OCI-LY3 (cell line): ENCODE results near the gene MRPL23.

ENCODE experiments used
- H2AFZ ChIP-seq: fragments of 200-600, 300-600 bp; shearing (Covaris generic); 2 replicates; pipeline ENCODE4 v1.6.0; 2014; ENCODE audit warnings: antibody characterized with exemption, low read depth, low read length
- H3K27ac ChIP-seq: fragments of 200-600, 300-600 bp; sonication (generic); 2 replicates; pipeline ENCODE4 v1.5.1; 2014; ENCODE audit warnings: mild to moderate bottlenecking, low read length, moderate library complexity, mixed read lengths
- H3K27me3 ChIP-seq: fragments of 200-600, 300-600 bp; sonication (generic); 2 replicates; pipeline ENCODE4 v1.6.1; 2014; ENCODE audit warnings: low read depth, low read length, mixed read lengths
- H3K36me3 ChIP-seq: fragments of 200-600, 300-600 bp; sonication (generic); replicated peaks from 2 replicates; pipeline ENCODE3; 2014; ENCODE audit warnings: low read depth, low read length, mixed read lengths
- H3K4me1 ChIP-seq: fragments of 300-600, 200-600 bp; sonication (generic); 2 replicates; pipeline ENCODE4 v1.6.1; 2014; ENCODE audit warnings: low read length, mixed read lengths
- H3K4me2 ChIP-seq: fragments of 200-600, 300-600 bp; sonication (generic); 2 replicates; pipeline ENCODE4 v1.6.1; 2014; ENCODE audit warnings: low read length, mixed read lengths
- H3K4me3 ChIP-seq: fragments of 300-600, 200-600 bp; sonication (generic); 2 replicates; pipeline ENCODE4 v1.5.1; 2014; ENCODE audit warnings: antibody characterized with exemption, mild to moderate bottlenecking, low read length, moderate library complexity
- H3K79me2 ChIP-seq: fragments of 300-600, 200-600 bp; shearing (Covaris generic); 2 replicates; pipeline ENCODE4 v1.6.1; 2014; ENCODE audit warnings: mild to moderate bottlenecking, low read length, mixed read lengths
- H3K9ac ChIP-seq: fragments of 300-600, 200-600 bp; shearing (Covaris generic); 2 replicates; pipeline ENCODE4 v1.6.0; 2014; ENCODE audit warnings: mild to moderate bottlenecking, low read length, moderate library complexity
- H3K9me3 ChIP-seq: fragments of 200-600, 300-600 bp; shearing (Covaris generic); 2 replicates; pipeline ENCODE4 v1.6.1; 2014; ENCODE audit warnings: low read length, mixed read lengths; ENCODE audit not compliant: insufficient read depth
- H4K20me1 ChIP-seq: fragments of 200-600, 300-600 bp; sonication (generic); 2 replicates; pipeline ENCODE4 v1.6.1; 2016; ENCODE audit warnings: low read length, mixed read lengths; ENCODE audit not compliant: insufficient read depth
- EZH2phosphoT487 ChIP-seq: fragments of 200-600 bp; shearing (Covaris generic); IDR thresholded peaks from 2 replicates; pipeline ENCODE4 v1.6.1; 2018; ENCODE audit warnings: antibody characterized with exemption, mixed run types, low read depth
- TF ChIP-seq, protein P1 (sequence below): fragments of 200-600, 300-600 bp; sonication (generic); IDR thresholded peaks from 2 replicates; pipeline ENCODE4 v1.5.1; 2014; ENCODE audit warnings: antibody characterized with exemption, low read length, low read depth

MRPL23 gene

DNA sequence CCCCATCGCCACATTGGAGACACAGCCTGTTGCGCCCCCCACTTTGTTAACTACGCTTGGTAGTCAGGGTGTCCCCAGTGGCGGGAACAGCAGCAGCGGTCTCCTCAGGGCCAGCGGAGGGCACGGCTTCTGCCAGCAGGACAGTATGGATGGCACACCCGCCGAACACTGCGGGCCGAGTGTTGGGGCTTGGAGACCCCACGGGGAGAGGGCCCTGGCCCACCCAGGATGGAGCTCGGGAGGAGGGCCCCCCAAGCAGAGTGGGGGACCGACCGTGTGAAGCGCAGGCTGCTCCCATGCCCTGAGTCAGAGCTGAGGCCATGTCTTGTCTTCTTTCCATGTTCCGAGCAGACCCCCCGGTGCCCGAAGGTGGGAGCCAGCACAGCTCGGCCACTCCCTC, 17.8 kb downstream of the MRPL23 start:
- Histone ChIP-seq H3K4me3 (no peak overlapping the region), H3K9me3 (no peaks in the 10 kb centered on the region)
- no peak for TF ChIP-seq EZH2phosphoT487
- TF ChIP-seq, protein P1, sequence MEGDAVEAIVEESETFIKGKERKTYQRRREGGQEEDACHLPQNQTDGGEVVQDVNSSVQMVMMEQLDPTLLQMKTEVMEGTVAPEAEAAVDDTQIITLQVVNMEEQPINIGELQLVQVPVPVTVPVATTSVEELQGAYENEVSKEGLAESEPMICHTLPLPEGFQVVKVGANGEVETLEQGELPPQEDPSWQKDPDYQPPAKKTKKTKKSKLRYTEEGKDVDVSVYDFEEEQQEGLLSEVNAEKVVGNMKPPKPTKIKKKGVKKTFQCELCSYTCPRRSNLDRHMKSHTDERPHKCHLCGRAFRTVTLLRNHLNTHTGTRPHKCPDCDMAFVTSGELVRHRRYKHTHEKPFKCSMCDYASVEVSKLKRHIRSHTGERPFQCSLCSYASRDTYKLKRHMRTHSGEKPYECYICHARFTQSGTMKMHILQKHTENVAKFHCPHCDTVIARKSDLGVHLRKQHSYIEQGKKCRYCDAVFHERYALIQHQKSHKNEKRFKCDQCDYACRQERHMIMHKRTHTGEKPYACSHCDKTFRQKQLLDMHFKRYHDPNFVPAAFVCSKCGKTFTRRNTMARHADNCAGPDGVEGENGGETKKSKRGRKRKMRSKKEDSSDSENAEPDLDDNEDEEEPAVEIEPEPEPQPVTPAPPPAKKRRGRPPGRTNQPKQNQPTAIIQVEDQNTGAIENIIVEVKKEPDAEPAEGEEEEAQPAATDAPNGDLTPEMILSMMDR: no peak

DNA sequence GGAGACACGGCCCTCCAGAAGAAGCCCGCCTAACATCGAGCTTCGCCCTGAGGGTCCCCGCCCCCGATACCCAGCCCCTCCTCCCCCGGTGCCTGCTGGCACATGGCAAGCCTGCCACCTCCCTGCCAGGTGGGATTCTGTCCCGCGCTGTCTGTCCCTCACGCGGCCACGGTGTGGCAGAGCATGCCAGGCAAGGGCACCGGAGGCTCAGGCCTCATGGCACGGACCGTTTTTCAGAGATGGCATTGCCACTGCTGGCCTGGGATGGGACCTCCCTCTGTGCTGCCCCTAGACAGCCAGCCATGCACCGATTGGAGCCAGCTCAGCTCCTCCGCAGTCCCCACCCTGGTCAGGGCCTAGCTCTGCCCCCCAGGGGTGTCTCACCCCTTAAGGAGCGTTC, 19.4 kb downstream of the MRPL23 start:
- no peak overlapping the region for H3K4me3 ChIP-seq
- H4K20me1 ChIP-seq: no peaks in the 10 kb centered on the region
- no peaks in the 10 kb centered on the region for H3K79me2 ChIP-seq
- H3K9me3 ChIP-seq: no peaks in the 10 kb centered on the region
- TF ChIP-seq, protein P1: no peak
- TF ChIP-seq EZH2phosphoT487: no peak
- no peaks in the 10 kb centered on the region for H3K27me3 ChIP-seq
- no peak overlapping the region for H3K9ac ChIP-seq
- no peak overlapping the region for H3K27ac ChIP-seq
- no peak overlapping the region for H3K4me2 ChIP-seq
- no peaks in the 10 kb centered on the region for H3K4me1 ChIP-seq
- no peaks in the 10 kb centered on the region for H3K36me3 ChIP-seq
- H2AFZ ChIP-seq: no peak overlapping the region

More for the DNA sequence above, 17.8 kb downstream of the MRPL23 start:
- no peaks in the 10 kb centered on the region for H3K79me2 ChIP-seq
- H3K9ac ChIP-seq: no peak overlapping the region
- H3K27me3 ChIP-seq: no peaks in the 10 kb centered on the region
- no peaks in the 10 kb centered on the region for H4K20me1 ChIP-seq
- no peaks in the 10 kb centered on the region for H3K4me1 ChIP-seq
- H3K27ac ChIP-seq: no peak overlapping the region
- H3K36me3 ChIP-seq: no peaks in the 10 kb centered on the region
- no peak overlapping the region for H3K4me2 ChIP-seq
- H2AFZ ChIP-seq: no peak overlapping the region

DNA sequence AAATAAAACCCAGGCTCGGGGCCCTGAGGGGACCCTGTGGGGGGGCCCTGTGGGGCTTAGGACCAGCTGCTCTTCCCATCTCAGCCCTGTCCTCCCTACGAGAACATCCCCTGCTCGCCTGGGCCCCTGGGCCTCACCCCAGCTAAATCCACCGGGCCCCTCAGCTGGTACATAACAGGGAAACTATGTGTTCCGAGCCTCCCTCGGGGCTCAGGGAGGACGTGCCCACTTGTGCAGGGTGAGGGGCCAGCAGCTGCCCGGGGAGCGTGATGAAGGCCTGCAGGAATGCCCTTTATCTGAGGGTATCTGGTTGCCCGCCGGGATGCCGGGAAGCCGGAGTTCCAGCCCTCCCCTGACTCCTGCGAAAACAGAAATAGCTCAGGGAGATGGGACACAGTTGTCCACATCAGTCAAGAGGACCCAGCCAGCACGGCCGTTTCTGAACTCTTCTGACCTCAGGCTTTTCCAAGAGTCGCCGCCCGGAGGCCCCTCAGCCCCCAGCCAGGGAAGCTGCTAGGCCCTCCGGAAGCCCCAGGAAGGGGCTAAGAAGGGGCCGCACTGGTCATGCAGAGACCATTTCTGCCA, 20.6 kb downstream of the MRPL23 start:
- no peak overlapping the region for H2AFZ ChIP-seq
- H3K36me3 ChIP-seq: no peaks in the 10 kb centered on the region
- H3K4me3 ChIP-seq: no peak overlapping the region
- H3K79me2 ChIP-seq: no peaks in the 10 kb centered on the region
- H4K20me1 ChIP-seq: no peaks in the 10 kb centered on the region
- TF ChIP-seq, protein P1: no peak
- TF ChIP-seq EZH2phosphoT487: no peak
- no peak overlapping the region for H3K9ac ChIP-seq
- no peaks in the 10 kb centered on the region for H3K27me3 ChIP-seq
- H3K4me2 ChIP-seq: no peak overlapping the region
- H3K27ac ChIP-seq: no peak overlapping the region
- H3K4me1 ChIP-seq: no peaks in the 10 kb centered on the region
- H3K9me3 ChIP-seq: no peaks in the 10 kb centered on the region

DNA sequence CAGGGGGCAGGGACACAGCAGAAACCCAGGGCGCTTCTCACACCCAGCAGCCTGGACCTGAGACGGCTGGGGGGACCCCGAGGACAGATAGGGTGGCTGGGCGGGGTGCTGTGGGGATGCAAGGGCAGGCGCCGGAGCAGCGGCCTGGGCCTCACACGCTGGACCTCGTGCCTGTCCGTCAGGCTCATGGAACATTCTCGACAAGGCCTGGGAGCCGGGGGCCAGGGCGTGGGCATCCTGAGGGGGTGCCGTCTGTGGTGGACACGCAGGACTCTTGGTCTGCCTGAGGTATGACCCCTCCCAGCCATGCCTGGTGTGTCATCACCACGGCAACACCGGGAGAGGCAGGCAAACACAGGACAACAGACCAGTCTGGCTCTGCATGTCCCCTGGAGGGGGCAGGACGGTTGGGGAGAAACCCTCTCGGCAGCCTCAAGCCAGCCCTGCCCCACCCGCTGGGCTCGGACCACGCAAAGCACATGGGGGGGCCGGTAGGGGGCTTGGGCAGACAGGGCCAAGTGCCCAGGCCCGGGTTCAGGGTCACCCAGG, 21.4 kb downstream of the MRPL23 start:
- H3K27ac ChIP-seq: no peak overlapping the region
- no peak overlapping the region for H2AFZ ChIP-seq
- H4K20me1 ChIP-seq: no peaks in the 10 kb centered on the region
- TF ChIP-seq, protein P1: no peak
- no peak for TF ChIP-seq EZH2phosphoT487
- H3K79me2 ChIP-seq: no peaks in the 10 kb centered on the region
- no peaks in the 10 kb centered on the region for H3K36me3 ChIP-seq
- no peak overlapping the region for H3K4me3 ChIP-seq
- no peaks in the 10 kb centered on the region for H3K27me3 ChIP-seq
- H3K4me2 ChIP-seq: no peak overlapping the region
- H3K9me3 ChIP-seq: no peaks in the 10 kb centered on the region
- H3K4me1 ChIP-seq: no peaks in the 10 kb centered on the region
- H3K9ac ChIP-seq: no peak overlapping the region
